D721Med (cell line): Measurements from ENCODE around the gene KIAA1755.
"Not testable (repeated sequence)": the region's sequence is repeated elsewhere in the genome, so short reads cannot be mapped to it uniquely, and the experiment has no call there.

Experiments
- DNase-seq: peaks from one replicate; pipeline ENCODE4 v3.0.0; 2011; ENCODE audit warnings: low spot score; ENCODE audit not compliant: insufficient read length
- FAIRE-seq: peaks from 2 replicates; lab custom pipeline; 2011; peaks lifted over from hg19 to GRCh38; lab: Jason Lieb, UNC
- TF ChIP-seq, protein P1 (sequence below): IDR thresholded peaks from 2 replicates; pipeline ENCODE4 v1.5.1; 2012; ENCODE audit warnings: mild to moderate bottlenecking, control low read depth; ENCODE audit not compliant: insufficient read depth; ENCODE audit errors: missing control alignments

The KIAA1755 gene

DNA sequence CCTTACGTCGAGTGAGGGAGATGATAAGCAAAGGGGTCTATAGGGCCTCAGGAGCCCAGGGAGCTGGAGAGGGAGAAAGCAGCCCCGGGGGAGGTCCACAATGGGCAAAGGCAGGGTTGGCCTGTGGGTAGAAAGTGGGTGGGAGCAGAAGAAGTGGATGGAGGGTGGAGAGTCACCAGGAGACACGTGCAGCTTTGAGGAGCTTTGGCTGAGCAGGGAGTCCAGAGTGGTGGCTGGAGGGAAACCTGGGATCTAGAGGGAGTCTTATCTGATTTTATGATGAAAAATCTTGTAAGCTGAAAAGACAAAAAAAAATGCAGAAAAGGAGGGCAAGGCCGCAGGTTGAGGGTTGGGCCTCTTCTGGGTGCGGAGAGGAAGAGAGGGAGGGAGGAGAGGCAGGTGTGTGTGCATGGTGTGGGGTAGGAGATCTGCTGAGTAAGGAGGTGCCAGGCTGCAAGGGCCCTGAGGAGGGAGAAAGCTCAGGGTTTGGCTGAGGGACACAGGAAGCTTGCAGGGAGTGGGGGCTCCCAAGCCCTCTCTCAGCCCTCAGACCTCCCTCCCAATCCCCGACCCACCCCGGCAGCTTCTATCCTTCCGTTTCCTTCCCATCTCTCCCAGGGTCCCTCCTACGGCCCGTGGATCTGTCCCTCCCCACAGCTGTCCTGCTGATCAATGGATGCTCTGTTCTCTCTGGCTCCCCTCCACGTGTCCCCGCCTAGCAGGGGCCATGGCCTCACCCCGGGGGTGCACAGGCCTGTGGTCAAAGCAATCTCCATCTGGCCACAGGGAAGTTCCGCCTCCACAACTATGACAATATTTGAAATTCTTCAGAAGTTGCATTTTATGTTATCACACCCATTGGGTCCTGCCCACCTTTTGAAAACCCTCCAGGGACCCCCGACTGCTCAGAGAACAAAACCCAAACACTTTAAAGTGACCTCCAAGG is 26.3 kb upstream of the KIAA1755 start:
- no peak for FAIRE-seq
- TF ChIP-seq, protein P1, sequence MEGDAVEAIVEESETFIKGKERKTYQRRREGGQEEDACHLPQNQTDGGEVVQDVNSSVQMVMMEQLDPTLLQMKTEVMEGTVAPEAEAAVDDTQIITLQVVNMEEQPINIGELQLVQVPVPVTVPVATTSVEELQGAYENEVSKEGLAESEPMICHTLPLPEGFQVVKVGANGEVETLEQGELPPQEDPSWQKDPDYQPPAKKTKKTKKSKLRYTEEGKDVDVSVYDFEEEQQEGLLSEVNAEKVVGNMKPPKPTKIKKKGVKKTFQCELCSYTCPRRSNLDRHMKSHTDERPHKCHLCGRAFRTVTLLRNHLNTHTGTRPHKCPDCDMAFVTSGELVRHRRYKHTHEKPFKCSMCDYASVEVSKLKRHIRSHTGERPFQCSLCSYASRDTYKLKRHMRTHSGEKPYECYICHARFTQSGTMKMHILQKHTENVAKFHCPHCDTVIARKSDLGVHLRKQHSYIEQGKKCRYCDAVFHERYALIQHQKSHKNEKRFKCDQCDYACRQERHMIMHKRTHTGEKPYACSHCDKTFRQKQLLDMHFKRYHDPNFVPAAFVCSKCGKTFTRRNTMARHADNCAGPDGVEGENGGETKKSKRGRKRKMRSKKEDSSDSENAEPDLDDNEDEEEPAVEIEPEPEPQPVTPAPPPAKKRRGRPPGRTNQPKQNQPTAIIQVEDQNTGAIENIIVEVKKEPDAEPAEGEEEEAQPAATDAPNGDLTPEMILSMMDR: no peak
- no peak for DNase-seq

DNA sequence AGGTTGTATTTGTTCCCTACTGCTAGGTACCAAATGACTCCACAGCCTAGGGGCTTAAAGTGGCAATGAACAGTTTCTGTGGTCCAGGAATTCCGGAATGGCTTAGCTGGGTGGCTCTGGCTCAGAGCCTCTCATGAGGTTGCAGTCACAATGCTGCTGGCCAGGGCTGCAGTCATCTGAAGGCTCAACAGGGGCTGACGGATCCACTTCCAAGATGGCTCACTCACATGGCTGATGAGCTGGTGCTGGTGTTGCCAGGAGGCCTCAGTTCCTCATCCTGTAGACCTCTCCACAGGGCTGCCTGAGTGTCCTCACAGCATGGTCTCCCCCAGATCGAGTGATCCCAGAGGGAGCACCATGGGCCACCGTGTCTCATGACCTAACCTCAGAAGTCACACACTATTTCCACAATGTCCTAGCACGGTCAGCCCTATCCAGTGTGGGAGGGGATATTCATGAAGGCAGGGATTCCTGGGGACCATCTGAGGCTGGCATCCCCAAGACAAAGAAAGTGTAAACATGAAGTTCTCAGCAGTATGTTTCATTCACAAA is 24.4 kb upstream of the KIAA1755 start:
- FAIRE-seq (no peak), DNase-seq (no peak)
- TF ChIP-seq, protein P1: no peak

DNA sequence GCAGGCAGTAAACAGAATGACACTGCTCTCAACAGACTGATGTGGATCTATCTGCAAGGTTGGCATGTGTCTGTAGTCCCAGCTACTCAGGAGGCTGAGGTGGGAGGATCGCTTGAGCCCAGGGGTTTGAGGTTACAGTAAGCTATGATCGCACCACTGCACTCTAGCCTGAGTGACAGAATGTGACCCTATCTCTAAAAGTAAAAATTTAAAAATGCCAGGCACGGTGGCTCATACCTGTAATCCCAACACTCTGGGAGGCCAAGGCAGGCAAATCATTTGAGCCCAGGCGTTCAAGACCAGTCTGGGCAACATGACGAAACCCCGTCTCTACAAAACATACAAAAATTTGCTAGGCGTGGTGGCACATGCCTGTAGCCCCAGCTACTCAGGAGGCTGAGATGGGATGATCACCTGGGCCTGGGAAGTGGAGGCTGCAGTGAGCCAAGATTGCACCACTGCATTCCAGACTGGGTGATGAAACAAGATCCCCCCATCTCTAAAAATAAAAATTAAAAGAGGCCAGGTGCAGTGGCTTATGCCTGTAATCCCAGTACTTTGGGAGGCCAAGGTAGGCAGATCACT is 23.6 kb upstream of the KIAA1755 start:
- not testable (repeated sequence) for FAIRE-seq, DNase-seq

DNA sequence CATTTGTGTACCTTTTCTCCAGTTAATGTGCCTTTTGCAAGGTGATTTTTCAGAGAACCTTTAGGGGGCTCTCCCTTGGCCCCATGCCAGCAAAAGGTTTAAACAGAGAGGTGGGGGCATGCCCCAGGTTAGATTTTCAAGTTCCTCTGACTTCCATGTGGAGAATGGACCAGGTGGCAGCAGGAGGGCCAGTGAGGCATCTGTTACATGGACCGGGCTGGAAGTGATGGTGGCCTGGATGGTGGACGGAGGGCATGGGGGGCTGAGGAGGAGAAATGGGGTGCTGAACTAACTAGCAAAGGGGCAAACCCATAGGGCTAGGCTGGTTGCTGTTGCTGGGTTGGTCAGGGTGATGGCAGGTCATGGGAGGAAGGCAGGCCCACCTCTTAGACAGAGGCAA is 22.7 kb upstream of the KIAA1755 start:
- TF ChIP-seq, protein P1: no peak
- FAIRE-seq: no peak
- DNase-seq: no peak

DNA sequence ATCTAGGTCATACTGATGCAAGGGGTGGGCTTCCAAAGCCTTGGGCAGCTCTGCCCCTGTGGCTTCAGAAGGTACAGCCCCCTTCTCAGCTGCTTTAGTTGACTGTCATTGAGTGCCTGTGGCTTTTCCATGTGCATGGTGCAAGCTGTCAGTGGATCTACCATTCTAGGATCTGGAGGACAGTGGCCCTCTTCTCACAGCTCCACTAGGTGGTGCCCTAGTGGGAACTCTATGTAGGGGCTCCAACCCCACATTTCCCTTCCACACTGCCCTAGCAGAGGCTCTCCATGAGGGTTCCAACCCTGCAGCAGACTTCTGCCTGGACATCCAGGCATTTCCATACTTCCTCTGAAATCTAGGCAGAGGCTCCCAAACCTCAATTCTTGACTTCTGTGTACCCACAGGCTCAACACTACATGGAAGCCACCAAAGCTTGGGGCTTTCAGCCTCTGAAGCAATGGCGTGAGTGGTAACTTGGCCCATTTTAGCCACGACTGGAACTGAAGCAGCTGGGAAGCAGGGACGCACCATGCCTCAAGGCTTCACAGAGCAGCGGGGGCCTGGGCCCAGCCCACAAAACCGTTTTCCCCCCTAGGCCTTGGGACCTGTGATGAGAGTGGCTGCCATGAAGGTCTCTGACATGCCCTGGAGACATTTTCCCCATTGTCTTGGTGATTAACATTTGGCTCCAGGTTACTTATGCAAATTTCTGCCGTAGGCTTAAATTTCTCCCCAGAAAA is 20.8 kb upstream of the KIAA1755 start:
- FAIRE-seq: not testable (repeated sequence)

DNA sequence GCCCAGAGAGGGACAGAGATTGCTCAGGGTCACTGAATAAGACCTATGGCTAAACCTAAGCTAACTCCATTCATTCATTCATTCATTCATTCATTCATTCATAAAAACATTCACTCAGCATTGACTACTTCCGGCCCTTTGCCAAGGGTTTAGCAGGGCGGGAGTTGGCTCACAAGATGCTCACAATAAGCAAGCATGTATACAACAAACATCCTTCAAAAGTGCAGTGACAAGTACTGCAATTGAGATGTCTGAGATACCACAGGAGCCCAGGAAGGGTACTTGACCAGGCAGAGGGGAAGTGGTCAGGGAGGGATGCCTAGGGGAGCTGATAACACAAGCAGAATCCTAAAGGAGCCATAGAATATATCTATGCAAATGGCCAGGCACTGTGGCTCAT is 18.2 kb upstream of the KIAA1755 start:
- DNase-seq (no peak), FAIRE-seq (no peak)
- TF ChIP-seq, protein P1: no peak

More for the DNA sequence above, 20.8 kb upstream of the KIAA1755 start:
- DNase-seq: not testable (repeated sequence)

DNA sequence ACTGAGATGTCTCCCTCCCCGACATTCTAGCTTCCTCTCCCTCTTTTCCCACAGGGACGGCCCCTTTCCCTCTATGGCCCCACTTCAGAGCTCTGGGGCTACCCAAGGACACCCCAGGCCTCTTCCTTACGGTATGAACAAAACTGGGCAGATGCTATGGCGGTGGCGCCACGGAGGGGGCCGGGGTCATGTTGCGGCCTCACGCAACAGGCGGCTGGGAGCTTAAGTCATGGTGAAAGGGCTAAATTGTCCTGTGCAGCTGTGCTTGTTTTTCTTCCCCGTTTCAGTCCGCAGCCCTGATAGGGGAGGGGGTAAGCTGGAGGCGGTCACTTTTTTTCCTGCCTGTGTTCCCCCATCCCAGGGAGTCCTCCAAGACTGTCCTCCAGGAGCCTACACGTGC is 17.6 kb upstream of the KIAA1755 start:
- DNase-seq (no peak), FAIRE-seq (no peak)
- TF ChIP-seq, protein P1: no peak

DNA sequence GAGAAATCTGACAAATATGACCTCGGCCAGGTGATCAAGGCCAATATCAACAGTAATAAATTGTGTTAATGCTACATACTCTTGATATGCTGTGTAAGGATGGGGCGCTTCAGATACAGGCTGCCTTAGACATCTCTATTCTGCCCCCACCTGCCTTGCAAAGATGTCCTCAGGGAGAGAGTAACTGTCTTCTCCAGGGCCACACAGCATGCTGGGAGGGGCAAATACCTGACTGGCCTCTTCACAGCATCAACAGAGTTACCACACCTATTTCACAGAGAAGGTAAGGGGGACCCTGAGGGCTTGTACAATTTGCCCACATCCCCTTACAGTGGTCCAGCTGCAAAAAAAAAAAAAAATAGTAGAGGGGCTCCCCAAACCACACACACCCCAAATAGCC is 17.2 kb upstream of the KIAA1755 start:
- TF ChIP-seq, protein P1: no peak
- no peak for DNase-seq
- FAIRE-seq: no peak
